HepG2 (cell line): Measurements from ENCODE around the gene PDCD2L. TPM values are rescaled to one million over a fixed set of nuclear protein-coding genes. Genes with fewer than 3 reads are reported as not detected.

ENCODE experiments used
- AHR ChIP-seq: IDR thresholded peaks from 2 replicates; pipeline ENCODE4 v1.6.1; 2018; ENCODE audit warnings: missing genetic modification reagents, missing compliant biosample characterization
- CBX1 ChIP-seq: IDR thresholded peaks from one replicate; pipeline ENCODE4 v1.6.1; 2016; ENCODE audit warnings: antibody characterized with exemption, low read depth
- DNMT1 ChIP-seq: sonication (generic); formaldehyde crosslinking; IDR thresholded peaks from 2 replicates; pipeline ENCODE4 v1.5.1; 2020; ENCODE audit warnings: mild to moderate bottlenecking, missing genetic modification reagents
- DRAP1 ChIP-seq: IDR thresholded peaks from 2 replicates; pipeline ENCODE4 v1.6.1; 2016; ENCODE audit warnings: missing genetic modification reagents, missing compliant biosample characterization
- HNF4G ChIP-seq, 2 experiments: sonication (generic) in 1 of 2; formaldehyde crosslinking in 1 of 2; IDR thresholded peaks; 2 replicates each; pipeline versions ENCODE4 v1.4.0 to v1.6.1; 2011 to 2020; ENCODE audit warnings: borderline replicate concordance in 2 of 2, low read depth in 2 of 2, mild to moderate bottlenecking in 2 of 2, low read length in 1 of 2, missing genetic modification reagents in 1 of 2, moderate library complexity in 1 of 2
- IKZF4 ChIP-seq: sonication (generic); formaldehyde crosslinking; IDR thresholded peaks from 2 replicates; pipeline ENCODE4 v1.5.1; 2020; ENCODE audit warnings: borderline replicate concordance, mild to moderate bottlenecking, low read depth, missing genetic modification reagents; ENCODE audit errors: not compliant biosample characterization
- KAT2B ChIP-seq: fragments of 150-350 bp; IDR thresholded peaks from 2 replicates; pipeline ENCODE4 v1.6.1; 2014; ENCODE audit warnings: low read depth, low read length, borderline replicate concordance
- MBNL3 ChIP-seq: fragments of 250-450 bp; sonication (Bioruptor Pico); conservative IDR thresholded peaks from 2 replicates; pipeline ENCODE4 v1.8.0; 2022; ENCODE audit warnings: mild to moderate bottlenecking, inconsistent platforms
- PHB2 ChIP-seq: fragments of 450-650 bp; IDR thresholded peaks from 2 replicates; pipeline ENCODE4 v1.6.1; 2018; ENCODE audit not compliant: partially characterized antibody
- RELA ChIP-seq: sonication (generic); formaldehyde crosslinking; IDR thresholded peaks from 2 replicates; pipeline ENCODE4 v1.4.0; 2020; ENCODE audit warnings: missing genetic modification reagents
- SMAD9 ChIP-seq: sonication (generic); formaldehyde crosslinking; IDR thresholded peaks from 2 replicates; pipeline ENCODE4 v1.5.1; 2020; ENCODE audit warnings: mild to moderate bottlenecking, missing genetic modification reagents
- ZBTB10 ChIP-seq: sonication (generic); formaldehyde crosslinking; IDR thresholded peaks from 2 replicates; pipeline ENCODE4 v1.4.0; 2020; ENCODE audit warnings: missing genetic modification reagents, borderline replicate concordance
- ZNF660 ChIP-seq: sonication (generic); formaldehyde crosslinking; IDR thresholded peaks from 2 replicates; pipeline ENCODE4 v1.5.1; 2020; ENCODE audit warnings: mild to moderate bottlenecking, low read depth, missing genetic modification reagents, borderline replicate concordance
- polyA plus RNA-seq, 8 experiments: library from polyadenylated mRNA; depleted of rRNA in 3 of 8; stranded (reverse) in 7 of 8; unstranded in 1 of 8; fragments of >200 nt; fragmentation: Illumina TruSeq in 4 of 8; extraction: Trizol in 4 of 8; gene quantifications; 2 replicates each; pipeline versions ENCODE4 v1.2.1 to v1.2.3, GENCODE V29; 2011 to 2016; ENCODE audit warnings: low read depth in 4 of 8, missing spikeins in 1 of 8, mixed read lengths in 1 of 8; ENCODE audit not compliant: insufficient read depth in 1 of 8
- total RNA-seq, 5 experiments: library from RNA; depleted of rRNA; stranded (reverse); fragments of >200 nt; fragmentation: Illumina TruSeq; extraction: Trizol; gene quantifications; 2 replicates each; pipeline ENCODE4 v1.2.3, GENCODE V29; 2016; ENCODE audit warnings: low read depth in 1 of 5
- TF ChIP-seq, protein P1 (sequence below): sonication (generic); formaldehyde crosslinking; IDR thresholded peaks from 2 replicates; pipeline ENCODE4 v1.4.0; 2020; ENCODE audit warnings: missing genetic modification reagents
- TF ChIP-seq, protein P2 (sequence below): IDR thresholded peaks from 2 replicates; pipeline ENCODE4 v1.6.1; 2016; ENCODE audit warnings: missing compliant biosample characterization, missing genetic modification reagents, borderline replicate concordance
- TF ChIP-seq, protein P3 (sequence below): sonication (generic); formaldehyde crosslinking; IDR thresholded peaks from 2 replicates; pipeline ENCODE4 v1.4.0; 2020; ENCODE audit warnings: missing genetic modification reagents, borderline replicate concordance

PDCD2L gene
- total and polyA plus RNA-seq, 2 of the 13 experiments (the other 11 are each of a cell fraction or from before 2014, with no cell fraction given) = 29.3 to 35.2 TPM

GRCh38 chr19:34359140-34359953 lies 44.9 kb upstream of the PDCD2L start (continued):
- peak; percentile 6; the same call in 1 of the 2 replicates for TF ChIP-seq HNF4G (IDR thresholded peaks at IDR 0.05; ENCODE audit: borderline replicate concordance, low read depth, low read length)
- TF ChIP-seq HNF4G (CRISPR knock-in tag; IDR thresholded peaks at IDR 0.05; ENCODE audit: borderline replicate concordance, low read depth) = 0 out of 2 replicates have a peak, but pooled peaks have one; percentile 57
- no peak for TF ChIP-seq KAT2B
- TF ChIP-seq ZBTB10 = no peak
- TF ChIP-seq PHB2 = no peak
- peak; percentile 92 for TF ChIP-seq DRAP1 (CRISPR knock-in tag)
- TF ChIP-seq SMAD9 (CRISPR knock-in tag) = 0 out of 2 replicates have a peak, but pooled peaks have one; percentile 58
- TF ChIP-seq ZNF660 (CRISPR knock-in tag) = no peak
- no peak for TF ChIP-seq MBNL3 (CRISPR knock-in tag)
- TF ChIP-seq DNMT1 = 0 out of 2 replicates have a peak, but pooled peaks have one; percentile 46
- TF ChIP-seq, protein P1, sequence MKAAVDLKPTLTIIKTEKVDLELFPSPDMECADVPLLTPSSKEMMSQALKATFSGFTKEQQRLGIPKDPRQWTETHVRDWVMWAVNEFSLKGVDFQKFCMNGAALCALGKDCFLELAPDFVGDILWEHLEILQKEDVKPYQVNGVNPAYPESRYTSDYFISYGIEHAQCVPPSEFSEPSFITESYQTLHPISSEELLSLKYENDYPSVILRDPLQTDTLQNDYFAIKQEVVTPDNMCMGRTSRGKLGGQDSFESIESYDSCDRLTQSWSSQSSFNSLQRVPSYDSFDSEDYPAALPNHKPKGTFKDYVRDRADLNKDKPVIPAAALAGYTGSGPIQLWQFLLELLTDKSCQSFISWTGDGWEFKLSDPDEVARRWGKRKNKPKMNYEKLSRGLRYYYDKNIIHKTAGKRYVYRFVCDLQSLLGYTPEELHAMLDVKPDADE (CRISPR knock-in tag) = no peak
- TF ChIP-seq, protein P2, sequence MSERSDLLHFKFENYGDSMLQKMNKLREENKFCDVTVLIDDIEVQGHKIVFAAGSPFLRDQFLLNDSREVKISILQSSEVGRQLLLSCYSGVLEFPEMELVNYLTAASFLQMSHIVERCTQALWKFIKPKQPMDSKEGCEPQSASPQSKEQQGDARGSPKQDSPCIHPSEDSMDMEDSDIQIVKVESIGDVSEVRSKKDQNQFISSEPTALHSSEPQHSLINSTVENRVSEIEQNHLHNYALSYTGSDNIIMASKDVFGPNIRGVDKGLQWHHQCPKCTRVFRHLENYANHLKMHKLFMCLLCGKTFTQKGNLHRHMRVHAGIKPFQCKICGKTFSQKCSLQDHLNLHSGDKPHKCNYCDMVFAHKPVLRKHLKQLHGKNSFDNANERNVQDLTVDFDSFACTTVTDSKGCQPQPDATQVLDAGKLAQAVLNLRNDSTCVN (CRISPR knock-in tag) = no peak; the same call in 1 of the 2 replicates
- TF ChIP-seq RELA (CRISPR knock-in tag) = no peak
- TF ChIP-seq IKZF4 (CRISPR knock-in tag) = no peak
- TF ChIP-seq, protein P3, sequence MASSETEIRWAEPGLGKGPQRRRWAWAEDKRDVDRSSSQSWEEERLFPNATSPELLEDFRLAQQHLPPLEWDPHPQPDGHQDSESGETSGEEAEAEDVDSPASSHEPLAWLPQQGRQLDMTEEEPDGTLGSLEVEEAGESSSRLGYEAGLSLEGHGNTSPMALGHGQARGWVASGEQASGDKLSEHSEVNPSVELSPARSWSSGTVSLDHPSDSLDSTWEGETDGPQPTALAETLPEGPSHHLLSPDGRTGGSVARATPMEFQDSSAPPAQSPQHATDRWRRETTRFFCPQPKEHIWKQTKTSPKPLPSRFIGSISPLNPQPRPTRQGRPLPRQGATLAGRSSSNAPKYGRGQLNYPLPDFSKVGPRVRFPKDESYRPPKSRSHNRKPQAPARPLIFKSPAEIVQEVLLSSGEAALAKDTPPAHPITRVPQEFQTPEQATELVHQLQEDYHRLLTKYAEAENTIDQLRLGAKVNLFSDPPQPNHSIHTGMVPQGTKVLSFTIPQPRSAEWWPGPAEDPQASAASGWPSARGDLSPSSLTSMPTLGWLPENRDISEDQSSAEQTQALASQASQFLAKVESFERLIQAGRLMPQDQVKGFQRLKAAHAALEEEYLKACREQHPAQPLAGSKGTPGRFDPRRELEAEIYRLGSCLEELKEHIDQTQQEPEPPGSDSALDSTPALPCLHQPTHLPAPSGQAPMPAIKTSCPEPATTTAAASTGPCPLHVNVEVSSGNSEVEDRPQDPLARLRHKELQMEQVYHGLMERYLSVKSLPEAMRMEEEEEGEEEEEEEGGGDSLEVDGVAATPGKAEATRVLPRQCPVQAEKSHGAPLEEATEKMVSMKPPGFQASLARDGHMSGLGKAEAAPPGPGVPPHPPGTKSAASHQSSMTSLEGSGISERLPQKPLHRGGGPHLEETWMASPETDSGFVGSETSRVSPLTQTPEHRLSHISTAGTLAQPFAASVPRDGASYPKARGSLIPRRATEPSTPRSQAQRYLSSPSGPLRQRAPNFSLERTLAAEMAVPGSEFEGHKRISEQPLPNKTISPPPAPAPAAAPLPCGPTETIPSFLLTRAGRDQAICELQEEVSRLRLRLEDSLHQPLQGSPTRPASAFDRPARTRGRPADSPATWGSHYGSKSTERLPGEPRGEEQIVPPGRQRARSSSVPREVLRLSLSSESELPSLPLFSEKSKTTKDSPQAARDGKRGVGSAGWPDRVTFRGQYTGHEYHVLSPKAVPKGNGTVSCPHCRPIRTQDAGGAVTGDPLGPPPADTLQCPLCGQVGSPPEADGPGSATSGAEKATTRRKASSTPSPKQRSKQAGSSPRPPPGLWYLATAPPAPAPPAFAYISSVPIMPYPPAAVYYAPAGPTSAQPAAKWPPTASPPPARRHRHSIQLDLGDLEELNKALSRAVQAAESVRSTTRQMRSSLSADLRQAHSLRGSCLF = no peak
- no peak; the same call in 1 of the 2 replicates for TF ChIP-seq AHR (CRISPR knock-in tag)
- TF ChIP-seq CBX1 = peak; percentile 25
